GM21390 (cell line): ENCODE measurements around the gene C3.

Source experiments
- ATAC-seq: cut with Tn5 transposase; IDR thresholded peaks from one replicate; pipeline ENCODE4 v1.9.1; 2021; ENCODE audit not compliant: unreplicated experiment

C3 gene

DNA sequence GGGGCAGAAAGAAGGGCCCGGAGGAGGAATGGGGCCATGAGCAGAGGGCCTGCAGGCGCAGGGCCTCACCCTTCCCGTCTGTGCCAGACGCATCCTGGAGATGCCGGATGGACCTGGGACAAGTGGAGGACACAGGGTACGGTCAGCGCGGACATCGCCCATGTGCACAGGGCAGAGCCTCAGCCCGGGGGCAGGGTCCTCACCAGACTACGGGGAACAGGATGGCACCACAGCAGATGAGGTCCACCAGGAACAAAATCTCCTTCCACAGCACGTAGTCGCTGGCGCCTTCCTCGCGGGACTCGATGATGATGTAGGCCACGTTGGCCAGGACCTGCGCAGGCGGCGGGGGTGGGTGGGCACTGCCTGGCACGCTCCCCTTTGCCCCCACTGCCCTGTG is 11.4 kb upstream of the C3 start:
- ATAC-seq, result no peak

GRCh38 chr19:6730941-6731670 is 10.7 kb upstream of the C3 start:
- ATAC-seq, result no peak

DNA sequence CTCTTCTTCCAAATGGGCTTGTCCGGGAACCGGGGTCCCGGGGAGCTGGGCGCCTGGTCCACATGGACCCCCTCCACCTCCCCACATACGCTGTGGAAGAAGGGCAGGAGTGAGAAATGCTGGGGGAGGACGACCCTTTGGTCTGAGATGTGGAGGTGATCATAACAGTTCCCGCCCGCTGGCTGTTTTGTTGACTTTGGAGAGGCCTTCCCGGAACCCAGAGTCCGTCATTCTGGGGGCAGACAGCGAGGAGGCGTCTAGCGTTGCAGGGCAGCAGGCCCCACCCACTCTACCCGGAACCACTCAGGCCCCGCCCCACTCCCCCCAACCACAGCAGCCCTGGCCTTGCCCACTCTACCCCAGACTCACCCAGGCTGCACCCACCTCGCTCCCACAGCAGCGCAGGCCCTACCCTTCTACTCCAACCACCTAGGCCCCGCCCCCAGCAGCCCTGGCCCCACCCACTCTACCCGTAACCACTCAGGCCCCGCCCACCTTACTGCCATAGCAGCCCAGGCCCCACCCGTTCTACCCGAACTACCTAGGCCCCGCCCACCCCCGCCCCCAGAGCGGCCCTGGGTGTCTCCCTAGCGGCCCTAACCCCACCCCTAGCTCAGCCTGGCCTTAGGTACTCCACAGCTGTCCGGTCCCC is 9.8 kb upstream of the C3 start:
- ATAC-seq, result no peak

DNA sequence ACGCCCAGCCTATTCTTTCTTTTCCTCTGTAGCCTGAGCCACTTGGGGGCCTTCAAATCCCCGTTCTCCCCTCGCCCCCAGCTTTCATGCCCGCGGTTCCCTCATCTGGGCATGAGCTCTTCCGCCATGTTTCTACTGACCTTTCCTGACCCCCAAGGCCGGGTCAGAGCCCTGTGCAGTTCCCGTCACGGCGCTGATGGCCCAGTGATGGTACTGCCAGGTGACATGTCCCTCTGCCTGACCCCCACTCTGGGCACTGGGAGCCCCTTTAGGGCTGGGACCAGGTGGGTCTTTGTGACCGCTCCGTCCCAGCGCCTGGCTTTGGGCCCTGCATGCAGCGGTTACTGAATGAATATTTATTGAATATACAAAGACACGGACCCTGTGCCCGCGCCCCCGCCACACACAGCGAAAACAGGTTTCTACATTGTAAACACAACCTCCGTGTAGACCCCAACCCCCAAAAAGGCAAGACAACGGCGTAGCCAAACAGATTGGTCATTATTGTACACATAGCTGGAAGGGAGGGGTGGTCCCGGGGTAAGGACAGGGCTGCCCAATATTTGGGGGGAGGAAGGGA is 9.2 kb upstream of the C3 start:
- no peak for ATAC-seq

DNA sequence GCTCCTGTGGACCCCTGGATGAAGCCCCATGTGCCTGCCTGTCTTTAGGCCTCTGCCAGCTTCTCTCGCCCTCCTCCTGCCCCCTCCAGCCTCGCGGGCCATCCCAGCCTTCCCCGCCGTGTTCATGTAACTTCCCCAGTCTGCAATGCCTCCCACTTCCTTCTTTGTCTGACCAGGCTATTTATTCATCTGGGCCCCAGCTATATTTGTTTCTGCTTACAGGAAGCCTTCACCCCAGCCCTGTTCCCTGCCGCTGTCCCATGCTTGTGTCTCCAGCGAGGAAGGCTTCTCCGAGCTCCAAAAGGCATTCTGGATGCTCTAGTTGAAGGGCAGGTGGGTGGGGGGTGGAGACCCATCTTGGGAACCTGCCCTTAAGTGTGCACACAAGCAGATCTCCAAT is 7.9 kb upstream of the C3 start:
- no peak for ATAC-seq

DNA sequence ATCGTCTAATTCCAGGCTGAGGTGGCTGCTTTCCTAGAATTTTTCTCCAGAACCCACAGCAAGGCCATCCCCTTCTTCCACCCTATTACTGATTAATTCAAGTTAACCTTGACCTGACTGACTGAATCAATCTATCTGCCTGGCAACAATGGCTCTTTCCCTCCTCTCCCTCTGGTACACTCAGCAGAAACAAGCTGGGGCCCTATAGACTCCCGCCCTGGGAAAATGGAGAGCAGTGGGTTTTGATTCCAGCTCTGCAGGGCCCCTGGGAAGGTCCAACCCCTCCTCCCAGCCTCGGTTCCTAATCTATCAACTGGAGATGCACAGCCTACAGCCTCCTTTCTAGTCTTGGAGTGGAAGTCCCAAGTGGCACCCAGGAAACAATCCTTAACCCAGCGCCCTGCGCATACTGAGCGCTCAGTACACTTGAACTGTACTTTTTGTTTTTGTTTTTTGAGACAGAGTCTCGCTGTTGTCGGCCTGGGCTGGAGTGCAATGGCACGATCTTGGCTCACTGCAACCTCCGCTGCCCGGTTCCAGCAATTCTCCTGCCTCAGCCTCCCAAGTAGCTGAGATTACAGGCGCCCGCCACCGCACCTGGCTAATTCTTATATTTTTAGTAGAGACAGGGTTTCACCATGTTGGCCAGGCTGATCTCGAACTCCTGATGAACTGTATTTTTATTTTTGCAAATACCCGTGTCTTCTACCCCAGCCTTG is 5.2 kb upstream of the C3 start:
- ATAC-seq, result no peak

GRCh38 chr19:6724631-6725492 is 4.4 kb upstream of the C3 start:
- ATAC-seq, result no peak

GRCh38 chr19:6723738-6724137 is 3.3 kb upstream of the C3 start:
- no peak for ATAC-seq

DNA sequence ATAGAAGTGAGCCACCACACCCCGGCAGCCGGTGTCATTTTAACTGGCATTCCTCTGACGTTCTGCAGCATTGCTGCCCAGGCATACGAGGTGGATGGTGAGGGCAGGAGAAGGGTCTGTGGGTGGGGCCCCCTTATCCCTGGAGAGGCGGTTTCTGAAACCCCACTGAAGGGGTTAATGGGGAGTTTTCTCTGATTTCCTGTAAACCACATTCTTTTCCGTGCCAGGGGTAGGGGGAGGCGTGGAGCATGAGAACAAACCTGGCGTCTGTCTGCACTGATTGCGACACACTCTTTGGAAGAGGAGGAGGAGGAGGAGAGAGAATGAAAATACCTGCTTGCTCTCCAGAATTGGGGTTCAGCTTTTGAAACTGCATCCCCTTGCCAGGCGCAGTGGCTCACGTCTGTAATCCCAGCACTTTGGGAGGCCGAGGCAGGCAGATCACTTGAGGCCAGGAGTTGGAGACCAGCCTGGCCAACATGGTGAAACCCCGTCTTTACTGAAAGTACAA is 2.7 kb upstream of the C3 start:
- ATAC-seq, result no peak

- no peak for ATAC-seq
Measured at GRCh38 chr19:6721773-6722172, 1.3 kb upstream of the C3 start.

GRCh38 chr19:6721138-6721474 is 656 bp upstream of the C3 start:
- no peak for ATAC-seq

GRCh38 chr19:6719992-6720368 is 470 bp downstream of the C3 start:
- ATAC-seq, result no peak

DNA sequence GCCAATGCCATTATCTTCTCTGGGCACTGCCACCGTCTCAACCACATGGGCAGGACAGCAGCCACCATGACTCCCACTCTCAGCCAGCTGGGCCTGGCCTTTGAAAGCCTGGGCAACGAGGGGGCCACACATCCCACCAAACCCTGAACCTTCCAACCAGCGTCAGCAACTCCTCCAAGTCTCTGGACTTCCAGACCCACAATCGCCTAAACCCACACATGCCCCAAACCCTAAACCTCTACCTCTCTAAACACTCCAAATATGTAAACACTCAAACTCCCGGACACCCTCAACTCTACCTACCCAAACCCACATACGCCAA is 949 bp downstream of the C3 start:
- no peak for ATAC-seq

DNA sequence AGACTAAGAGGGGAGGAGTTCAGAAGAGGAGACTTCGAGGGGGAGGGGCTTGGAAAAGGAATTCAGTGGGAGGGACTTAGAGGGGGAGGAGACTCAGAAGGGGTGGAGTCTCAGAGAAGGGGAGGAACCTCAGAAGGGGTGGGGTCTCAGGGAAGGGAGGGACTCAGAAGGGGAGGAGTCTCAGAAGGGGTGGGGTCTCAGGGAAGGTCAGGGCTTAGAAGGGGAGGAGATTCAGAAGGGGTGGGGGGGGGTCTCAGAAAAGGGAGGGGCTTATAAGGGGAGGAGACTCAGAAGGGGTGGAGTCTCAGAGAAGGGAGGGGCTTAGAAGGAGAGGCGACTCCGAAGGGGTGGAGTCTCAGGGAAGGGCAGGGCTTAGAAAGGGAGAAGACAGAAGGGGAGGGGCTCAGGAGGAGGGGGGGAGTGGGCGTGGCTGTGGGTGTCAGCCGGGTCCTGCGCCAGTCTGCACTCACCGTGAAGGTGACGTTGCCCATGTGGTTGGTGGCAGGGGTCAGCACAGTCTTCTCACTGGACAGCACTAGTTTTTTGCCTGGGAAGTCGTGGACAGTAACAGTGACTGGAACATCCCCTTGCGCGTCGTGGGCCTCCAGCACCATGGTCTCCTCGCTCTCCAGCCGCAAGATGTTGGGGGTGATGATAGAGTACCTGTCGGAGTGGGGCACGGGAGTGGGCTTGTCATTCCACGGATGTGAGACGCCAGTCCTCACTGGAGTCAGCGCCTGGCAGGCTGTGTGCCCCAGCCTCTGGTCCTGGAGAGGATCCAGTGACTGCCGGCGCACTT is 1.5 kb downstream of the C3 start:
- no peak for ATAC-seq

DNA sequence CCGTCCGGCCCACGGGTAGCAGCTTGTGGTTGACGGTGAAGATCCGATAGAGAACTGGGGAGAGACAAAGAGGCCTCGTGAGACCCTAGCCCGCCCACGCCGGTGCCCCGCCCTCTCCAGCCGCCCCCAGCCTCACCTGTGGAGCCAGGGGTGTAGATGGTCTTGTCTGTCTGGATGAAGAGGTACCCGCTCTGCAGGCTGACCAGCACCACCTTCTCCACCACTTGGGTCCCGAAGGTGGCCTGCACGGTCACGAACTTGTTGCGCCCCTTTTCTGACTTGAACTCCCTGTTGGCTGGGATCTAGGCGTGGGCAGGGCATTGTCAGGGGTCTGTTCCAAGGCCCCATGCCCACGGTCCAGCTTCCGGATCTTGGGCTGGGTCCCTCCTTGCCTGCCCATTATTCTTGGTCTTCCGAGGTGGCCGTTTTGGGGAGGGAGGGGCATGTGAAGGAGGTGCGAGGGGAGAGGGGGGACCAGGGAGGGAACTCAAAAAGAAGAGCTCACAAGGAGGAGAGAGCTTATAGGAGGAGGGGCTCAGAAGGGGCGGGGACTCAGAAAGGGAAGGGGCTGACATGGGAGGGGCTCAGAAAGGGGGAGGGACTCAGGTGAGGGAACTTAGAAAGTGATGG is 2.2 kb downstream of the C3 start:
- no peak for ATAC-seq

DNA sequence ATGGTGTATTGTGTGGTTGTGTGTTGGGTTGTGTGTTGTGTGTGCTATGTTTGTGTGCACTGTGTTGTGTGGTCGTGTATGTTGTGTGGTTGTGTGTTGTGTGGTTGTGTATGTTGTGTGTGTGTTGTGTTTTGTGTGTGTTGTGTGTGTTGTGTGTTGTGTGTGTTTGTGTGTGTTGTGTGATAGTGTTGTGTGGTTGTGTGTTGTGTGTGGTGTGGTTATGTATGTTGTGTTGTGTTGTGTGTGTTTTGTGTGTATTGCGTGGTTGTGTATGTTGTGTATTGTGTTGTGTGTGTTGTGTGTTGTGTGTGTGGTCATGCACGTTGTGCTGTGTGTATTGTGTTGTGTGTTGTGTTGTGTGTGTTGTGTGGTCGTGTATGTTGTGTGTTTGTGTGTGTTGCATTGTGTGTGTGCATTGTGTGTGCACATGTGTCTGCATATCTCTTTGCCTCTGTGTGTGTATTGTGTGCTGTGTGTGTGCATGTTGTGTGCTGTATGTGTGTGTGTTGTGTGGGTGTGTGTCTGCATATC is 2.9 kb downstream of the C3 start:
- no peak for ATAC-seq

- no peak for ATAC-seq
Measured at GRCh38 chr19:6717036-6717435, 3.4 kb downstream of the C3 start.

GRCh38 chr19:6716610-6716970 is 3.9 kb downstream of the C3 start:
- no peak for ATAC-seq

DNA sequence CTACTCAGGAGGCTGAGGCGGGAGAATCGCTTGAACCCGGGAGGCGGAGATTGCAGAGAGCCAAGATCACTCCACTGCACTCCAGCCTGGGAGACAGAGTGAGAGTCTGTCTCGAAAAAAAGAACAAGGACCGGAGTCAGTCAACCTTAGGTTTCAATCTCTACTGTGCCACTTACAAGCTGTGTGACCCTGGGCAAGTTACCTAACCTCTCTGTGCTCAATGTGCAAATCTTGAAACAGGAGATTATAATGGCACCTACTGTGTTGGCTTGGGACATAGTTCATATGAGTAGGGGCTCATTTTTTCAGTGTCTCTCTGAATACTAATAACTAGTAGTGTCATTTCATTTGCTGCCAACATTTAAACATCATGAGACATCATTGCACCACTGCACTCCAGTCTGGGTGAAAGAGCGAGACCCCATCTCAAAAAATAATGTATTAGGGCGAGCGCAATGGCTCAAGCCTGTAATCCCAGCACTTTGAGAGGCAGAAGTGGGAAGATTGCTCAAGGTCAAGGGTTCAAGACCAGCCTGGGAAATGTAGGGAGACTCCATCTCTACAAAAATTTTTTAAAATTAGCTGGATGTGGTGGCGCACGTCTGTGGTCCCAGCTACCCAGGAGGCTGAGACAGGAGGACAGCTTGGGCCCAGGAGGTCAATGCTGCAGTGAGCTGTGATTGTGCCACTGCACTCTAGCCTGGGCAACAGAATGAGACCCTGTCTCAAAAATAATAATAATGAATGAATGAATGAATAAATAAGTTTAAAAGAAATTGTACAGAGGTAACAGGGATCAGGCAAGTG is 5.5 kb downstream of the C3 start:
- ATAC-seq, result no peak
